ENCODE data around the gene EARS2. TPM values are rescaled to one million over a fixed set of nuclear protein-coding genes. Genes with fewer than 3 reads are reported as not detected.

EARS2 gene
- total and polyA plus RNA-seq, 2 of the 8 experiments (the other 6 are each of a cell fraction or from before 2014, with no cell fraction given), result 47.8 to 111 TPM

DNA sequence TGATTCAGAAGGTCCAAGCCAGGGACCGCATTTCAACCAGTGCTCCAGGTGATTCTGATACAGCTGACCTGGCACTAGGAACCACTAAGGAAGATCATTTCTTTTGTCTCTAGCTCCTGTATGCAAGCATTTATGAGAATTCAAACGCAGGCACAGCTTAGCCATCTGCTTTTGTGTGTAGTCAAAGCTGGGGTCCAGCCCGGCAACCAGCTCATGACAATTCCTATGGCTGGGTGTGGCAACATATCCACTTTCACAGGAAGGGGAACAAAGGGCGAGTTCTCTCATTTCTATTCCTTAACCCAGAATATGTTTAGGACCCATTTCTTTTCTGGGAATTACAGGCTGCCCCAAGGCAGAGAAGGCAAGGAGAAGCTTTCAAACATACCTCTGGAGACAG is 76.9 kb downstream of the EARS2 start (continued):
- TF ChIP-seq, protein P1, sequence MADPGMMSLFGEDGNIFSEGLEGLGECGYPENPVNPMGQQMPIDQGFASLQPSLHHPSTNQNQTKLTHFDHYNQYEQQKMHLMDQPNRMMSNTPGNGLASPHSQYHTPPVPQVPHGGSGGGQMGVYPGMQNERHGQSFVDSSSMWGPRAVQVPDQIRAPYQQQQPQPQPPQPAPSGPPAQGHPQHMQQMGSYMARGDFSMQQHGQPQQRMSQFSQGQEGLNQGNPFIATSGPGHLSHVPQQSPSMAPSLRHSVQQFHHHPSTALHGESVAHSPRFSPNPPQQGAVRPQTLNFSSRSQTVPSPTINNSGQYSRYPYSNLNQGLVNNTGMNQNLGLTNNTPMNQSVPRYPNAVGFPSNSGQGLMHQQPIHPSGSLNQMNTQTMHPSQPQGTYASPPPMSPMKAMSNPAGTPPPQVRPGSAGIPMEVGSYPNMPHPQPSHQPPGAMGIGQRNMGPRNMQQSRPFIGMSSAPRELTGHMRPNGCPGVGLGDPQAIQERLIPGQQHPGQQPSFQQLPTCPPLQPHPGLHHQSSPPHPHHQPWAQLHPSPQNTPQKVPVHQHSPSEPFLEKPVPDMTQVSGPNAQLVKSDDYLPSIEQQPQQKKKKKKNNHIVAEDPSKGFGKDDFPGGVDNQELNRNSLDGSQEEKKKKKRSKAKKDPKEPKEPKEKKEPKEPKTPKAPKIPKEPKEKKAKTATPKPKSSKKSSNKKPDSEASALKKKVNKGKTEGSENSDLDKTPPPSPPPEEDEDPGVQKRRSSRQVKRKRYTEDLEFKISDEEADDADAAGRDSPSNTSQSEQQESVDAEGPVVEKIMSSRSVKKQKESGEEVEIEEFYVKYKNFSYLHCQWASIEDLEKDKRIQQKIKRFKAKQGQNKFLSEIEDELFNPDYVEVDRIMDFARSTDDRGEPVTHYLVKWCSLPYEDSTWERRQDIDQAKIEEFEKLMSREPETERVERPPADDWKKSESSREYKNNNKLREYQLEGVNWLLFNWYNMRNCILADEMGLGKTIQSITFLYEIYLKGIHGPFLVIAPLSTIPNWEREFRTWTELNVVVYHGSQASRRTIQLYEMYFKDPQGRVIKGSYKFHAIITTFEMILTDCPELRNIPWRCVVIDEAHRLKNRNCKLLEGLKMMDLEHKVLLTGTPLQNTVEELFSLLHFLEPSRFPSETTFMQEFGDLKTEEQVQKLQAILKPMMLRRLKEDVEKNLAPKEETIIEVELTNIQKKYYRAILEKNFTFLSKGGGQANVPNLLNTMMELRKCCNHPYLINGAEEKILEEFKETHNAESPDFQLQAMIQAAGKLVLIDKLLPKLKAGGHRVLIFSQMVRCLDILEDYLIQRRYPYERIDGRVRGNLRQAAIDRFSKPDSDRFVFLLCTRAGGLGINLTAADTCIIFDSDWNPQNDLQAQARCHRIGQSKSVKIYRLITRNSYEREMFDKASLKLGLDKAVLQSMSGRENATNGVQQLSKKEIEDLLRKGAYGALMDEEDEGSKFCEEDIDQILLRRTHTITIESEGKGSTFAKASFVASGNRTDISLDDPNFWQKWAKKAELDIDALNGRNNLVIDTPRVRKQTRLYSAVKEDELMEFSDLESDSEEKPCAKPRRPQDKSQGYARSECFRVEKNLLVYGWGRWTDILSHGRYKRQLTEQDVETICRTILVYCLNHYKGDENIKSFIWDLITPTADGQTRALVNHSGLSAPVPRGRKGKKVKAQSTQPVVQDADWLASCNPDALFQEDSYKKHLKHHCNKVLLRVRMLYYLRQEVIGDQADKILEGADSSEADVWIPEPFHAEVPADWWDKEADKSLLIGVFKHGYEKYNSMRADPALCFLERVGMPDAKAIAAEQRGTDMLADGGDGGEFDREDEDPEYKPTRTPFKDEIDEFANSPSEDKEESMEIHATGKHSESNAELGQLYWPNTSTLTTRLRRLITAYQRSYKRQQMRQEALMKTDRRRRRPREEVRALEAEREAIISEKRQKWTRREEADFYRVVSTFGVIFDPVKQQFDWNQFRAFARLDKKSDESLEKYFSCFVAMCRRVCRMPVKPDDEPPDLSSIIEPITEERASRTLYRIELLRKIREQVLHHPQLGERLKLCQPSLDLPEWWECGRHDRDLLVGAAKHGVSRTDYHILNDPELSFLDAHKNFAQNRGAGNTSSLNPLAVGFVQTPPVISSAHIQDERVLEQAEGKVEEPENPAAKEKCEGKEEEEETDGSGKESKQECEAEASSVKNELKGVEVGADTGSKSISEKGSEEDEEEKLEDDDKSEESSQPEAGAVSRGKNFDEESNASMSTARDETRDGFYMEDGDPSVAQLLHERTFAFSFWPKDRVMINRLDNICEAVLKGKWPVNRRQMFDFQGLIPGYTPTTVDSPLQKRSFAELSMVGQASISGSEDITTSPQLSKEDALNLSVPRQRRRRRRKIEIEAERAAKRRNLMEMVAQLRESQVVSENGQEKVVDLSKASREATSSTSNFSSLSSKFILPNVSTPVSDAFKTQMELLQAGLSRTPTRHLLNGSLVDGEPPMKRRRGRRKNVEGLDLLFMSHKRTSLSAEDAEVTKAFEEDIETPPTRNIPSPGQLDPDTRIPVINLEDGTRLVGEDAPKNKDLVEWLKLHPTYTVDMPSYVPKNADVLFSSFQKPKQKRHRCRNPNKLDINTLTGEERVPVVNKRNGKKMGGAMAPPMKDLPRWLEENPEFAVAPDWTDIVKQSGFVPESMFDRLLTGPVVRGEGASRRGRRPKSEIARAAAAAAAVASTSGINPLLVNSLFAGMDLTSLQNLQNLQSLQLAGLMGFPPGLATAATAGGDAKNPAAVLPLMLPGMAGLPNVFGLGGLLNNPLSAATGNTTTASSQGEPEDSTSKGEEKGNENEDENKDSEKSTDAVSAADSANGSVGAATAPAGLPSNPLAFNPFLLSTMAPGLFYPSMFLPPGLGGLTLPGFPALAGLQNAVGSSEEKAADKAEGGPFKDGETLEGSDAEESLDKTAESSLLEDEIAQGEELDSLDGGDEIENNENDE (IDR thresholded peaks at IDR 0.05; ENCODE audit: insufficient replicate concordance, low read length), result no peak
- TF ChIP-seq HDAC2 (IDR thresholded peaks at IDR 0.05; ENCODE audit: borderline replicate concordance in 1 of 2, low read depth in 2 of 2, low read length in 2 of 2) (no peak), JUN (IDR thresholded peaks at IDR 0.05; ENCODE audit: low read depth, low read length) (no peak), BRCA1 (IDR thresholded peaks at IDR 0.05; ENCODE audit: low read depth, low read length) (no peak), NANOG (IDR thresholded peaks at IDR 0.05; ENCODE audit: insufficient read depth, low read depth, low read length, poor library complexity, severe bottlenecking) (no peak), CHD2 (IDR thresholded peaks at IDR 0.05; ENCODE audit: low read length) (no peak)
- TF ChIP-seq, protein P2, sequence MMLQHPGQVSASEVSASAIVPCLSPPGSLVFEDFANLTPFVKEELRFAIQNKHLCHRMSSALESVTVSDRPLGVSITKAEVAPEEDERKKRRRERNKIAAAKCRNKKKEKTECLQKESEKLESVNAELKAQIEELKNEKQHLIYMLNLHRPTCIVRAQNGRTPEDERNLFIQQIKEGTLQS (IDR thresholded peaks at IDR 0.05; ENCODE audit: insufficient read depth, low read depth, low read length), result no peak
